Measurements from ENCODE around the gene NAA16. TPM values are rescaled to one million over a fixed set of nuclear protein-coding genes. Genes with fewer than 3 reads are reported as not detected.
A peak's percentile ranks its signal among the peaks of the same experiment; 100 is the strongest.

Gene NAA16
- total and polyA plus RNA-seq, 2 experiments from 2014 or later: 10.7 to 16.2 TPM

- Histone ChIP-seq H3K9me3 (ENCODE audit: low read depth) (no peaks in the 10 kb centered on the region), H3K27ac (peak overlapping the region; percentile 97), H3K9me2 (replicated peaks; ENCODE audit: insufficient read depth) (no peaks in the 10 kb centered on the region), H3K27me3 (no peaks in the 10 kb centered on the region), H4K20me1 (ENCODE audit: insufficient read depth, poor library complexity, severe bottlenecking) (peaks cover 24% of the 10 kb centered on the region), H3K4me1 (ENCODE audit: insufficient read depth) (peaks cover 13% of the 10 kb centered on the region), H3K4me2 (peak overlapping the region; percentile 77), H2AFZ (peak overlapping the region; percentile 77), H3K4me3 (peak overlapping the region; percentile 100), H3K36me3 (replicated peaks; ENCODE audit: insufficient read depth, low read depth) (no peaks in the 10 kb centered on the region), H3K79me2 (peaks cover 53% of the 10 kb centered on the region)
- WGBS (ENCODE audit: low lambda C conversion rate, missing lambda C conversion rate): 2% methylated on average over 70 of the region's 73 CpGs
- TF ChIP-seq, protein P1, sequence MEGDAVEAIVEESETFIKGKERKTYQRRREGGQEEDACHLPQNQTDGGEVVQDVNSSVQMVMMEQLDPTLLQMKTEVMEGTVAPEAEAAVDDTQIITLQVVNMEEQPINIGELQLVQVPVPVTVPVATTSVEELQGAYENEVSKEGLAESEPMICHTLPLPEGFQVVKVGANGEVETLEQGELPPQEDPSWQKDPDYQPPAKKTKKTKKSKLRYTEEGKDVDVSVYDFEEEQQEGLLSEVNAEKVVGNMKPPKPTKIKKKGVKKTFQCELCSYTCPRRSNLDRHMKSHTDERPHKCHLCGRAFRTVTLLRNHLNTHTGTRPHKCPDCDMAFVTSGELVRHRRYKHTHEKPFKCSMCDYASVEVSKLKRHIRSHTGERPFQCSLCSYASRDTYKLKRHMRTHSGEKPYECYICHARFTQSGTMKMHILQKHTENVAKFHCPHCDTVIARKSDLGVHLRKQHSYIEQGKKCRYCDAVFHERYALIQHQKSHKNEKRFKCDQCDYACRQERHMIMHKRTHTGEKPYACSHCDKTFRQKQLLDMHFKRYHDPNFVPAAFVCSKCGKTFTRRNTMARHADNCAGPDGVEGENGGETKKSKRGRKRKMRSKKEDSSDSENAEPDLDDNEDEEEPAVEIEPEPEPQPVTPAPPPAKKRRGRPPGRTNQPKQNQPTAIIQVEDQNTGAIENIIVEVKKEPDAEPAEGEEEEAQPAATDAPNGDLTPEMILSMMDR (IDR thresholded peaks at IDR 0.05; ENCODE audit: poor library complexity): no peak
- no peak for TF ChIP-seq EZH2 (IDR thresholded peaks at IDR 0.05; ENCODE audit: borderline replicate concordance)
- no peak for TF ChIP-seq EZH2phosphoT487 (IDR thresholded peaks at IDR 0.05; ENCODE audit: low read depth, severe bottlenecking, unreplicated experiment)
- peak; percentile 64 for DNase-seq (ENCODE audit: low spot score)
Measured at GRCh38 chr13:41311406-41312175, 524 bp downstream of the NAA16 start.

DNA sequence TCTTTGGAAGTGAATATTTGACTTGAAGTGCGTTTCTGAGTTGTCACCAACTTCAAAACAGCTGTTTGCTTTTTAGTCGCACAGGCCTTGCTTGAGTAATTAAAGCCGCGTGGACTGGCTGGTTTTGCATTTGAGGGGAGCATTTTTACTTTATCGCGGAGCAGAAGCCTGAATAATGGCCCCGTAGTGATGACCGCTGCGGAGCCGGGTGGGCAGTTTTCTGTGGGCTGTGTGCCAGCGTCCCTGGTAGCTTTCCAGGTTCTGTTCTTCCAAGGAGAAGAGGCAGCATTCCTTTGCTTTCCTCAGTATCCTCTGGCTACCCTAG, 1.1 kb downstream of the NAA16 start:
- 1% methylated on average over 11 of the region's 11 CpGs for WGBS (ENCODE audit: low lambda C conversion rate, missing lambda C conversion rate)
- peak overlapping the region; percentile 97 for H3K27ac ChIP-seq
- DNase-seq (ENCODE audit: low spot score): peak; percentile 41
- peak overlapping the region; percentile 100 for H3K4me3 ChIP-seq
- no peaks in the 10 kb centered on the region for H3K9me3 ChIP-seq (ENCODE audit: low read depth)
- H4K20me1 ChIP-seq (ENCODE audit: insufficient read depth, poor library complexity, severe bottlenecking): peaks cover 29% of the 10 kb centered on the region
- peak overlapping the region; percentile 77 for H2AFZ ChIP-seq
- H3K27me3 ChIP-seq: no peaks in the 10 kb centered on the region
- TF ChIP-seq, protein P1 (IDR thresholded peaks at IDR 0.05; ENCODE audit: poor library complexity): no peak
- TF ChIP-seq EZH2 (IDR thresholded peaks at IDR 0.05; ENCODE audit: borderline replicate concordance) (no peak), EZH2phosphoT487 (IDR thresholded peaks at IDR 0.05; ENCODE audit: low read depth, severe bottlenecking, unreplicated experiment) (no peak)
- peak overlapping the region; percentile 77 for H3K4me2 ChIP-seq
- H3K36me3 ChIP-seq (replicated peaks; ENCODE audit: insufficient read depth, low read depth): no peaks in the 10 kb centered on the region
- H3K4me1 ChIP-seq (ENCODE audit: insufficient read depth): peaks cover 13% of the 10 kb centered on the region
- H3K9me2 ChIP-seq (replicated peaks; ENCODE audit: insufficient read depth): no peaks in the 10 kb centered on the region
- H3K79me2 ChIP-seq: peaks cover 58% of the 10 kb centered on the region

- Histone ChIP-seq H3K36me3 (replicated peaks; ENCODE audit: insufficient read depth, low read depth) (no peaks in the 10 kb centered on the region), H3K9me2 (replicated peaks; ENCODE audit: insufficient read depth) (no peaks in the 10 kb centered on the region), H3K79me2 (peaks cover 68% of the 10 kb centered on the region), H3K27ac (no peak overlapping the region), H3K4me2 (peak overlapping the region; percentile 77), H2AFZ (no peak overlapping the region), H3K27me3 (no peaks in the 10 kb centered on the region), H4K20me1 (ENCODE audit: insufficient read depth, poor library complexity, severe bottlenecking) (peaks cover 30% of the 10 kb centered on the region), H3K4me3 (peak overlapping the region; percentile 100), H3K4me1 (ENCODE audit: insufficient read depth) (peaks cover 16% of the 10 kb centered on the region), H3K9me3 (ENCODE audit: low read depth) (no peaks in the 10 kb centered on the region)
- DNase-seq (ENCODE audit: low spot score): no peak
- 35% methylated on average over 5 of the region's 5 CpGs for WGBS (ENCODE audit: low lambda C conversion rate, missing lambda C conversion rate)
- TF ChIP-seq, protein P1 (IDR thresholded peaks at IDR 0.05; ENCODE audit: poor library complexity): no peak
- TF ChIP-seq EZH2 (IDR thresholded peaks at IDR 0.05; ENCODE audit: borderline replicate concordance) (no peak), EZH2phosphoT487 (IDR thresholded peaks at IDR 0.05; ENCODE audit: low read depth, severe bottlenecking, unreplicated experiment) (no peak)
Measured at GRCh38 chr13:41313117-41313516, 2.0 kb downstream of the NAA16 start.
